Measurements from ENCODE around the gene ISM1.

Gene ISM1

GRCh38 chr20:13243826-13244376 lies 22.8 kb downstream of the ISM1 start:
- no peak overlapping the region for H3K14ac ChIP-seq (ENCODE audit: low read length in 2 of 2)
- 71% methylated on average over 2 of the region's 2 CpGs for WGBS

DNA sequence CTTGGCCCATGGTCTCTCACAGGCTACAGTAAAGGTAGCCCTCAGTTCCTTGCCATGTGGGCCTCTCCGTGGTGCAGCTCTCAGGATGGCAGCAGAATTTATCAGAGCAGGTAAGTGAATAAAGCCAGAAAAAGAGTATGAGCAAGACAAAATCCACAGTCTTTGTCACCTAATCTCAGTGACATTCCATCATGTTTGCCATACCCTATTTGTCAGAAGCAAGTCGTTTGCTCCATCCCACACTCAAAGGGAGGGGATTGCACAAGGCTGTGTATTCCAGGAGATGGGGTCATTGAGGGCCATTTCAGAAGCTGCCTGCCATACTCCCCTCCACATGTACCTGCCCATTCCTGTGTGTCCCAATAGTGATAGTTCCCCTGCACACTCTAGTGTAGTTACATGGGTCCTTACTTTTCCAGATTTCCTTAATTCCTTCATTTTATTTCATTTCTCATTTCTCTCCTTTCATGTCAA lies 24.2 kb downstream of the ISM1 start:
- Histone ChIP-seq H4K91ac (ENCODE audit: low read length) (no peak overlapping the region), H3K27me3 (ENCODE audit: control insufficient read depth in 1 of 2, insufficient read depth in 1 of 2, low read length in 2 of 2) (no peaks in the 10 kb centered on the region), H2BK12ac (ENCODE audit: low read length in 2 of 2) (no peak overlapping the region), H2BK15ac (ENCODE audit: low read depth, poor library complexity, severe bottlenecking) (no peak overlapping the region), H3K79me1 (replicated peaks; ENCODE audit: low read length, poor library complexity, severe bottlenecking) (no peaks in the 10 kb centered on the region), H3K9ac (ENCODE audit: low read length) (no peak overlapping the region), H3K4ac (ENCODE audit: low read depth in 1 of 2, low read length in 2 of 2) (no peak overlapping the region), H3K14ac (ENCODE audit: low read length in 2 of 2) (no peak overlapping the region), H3K36me3 (ENCODE audit: control insufficient read depth in 1 of 2, insufficient read depth in 2 of 2, low read depth in 1 of 2, low read length in 2 of 2) (peaks cover 0 to 4% of the 10 kb centered on the region in 2 experiments), H3K27ac (ENCODE audit: low read length, poor library complexity, severe bottlenecking) (no peak overlapping the region), H3K4me2 (ENCODE audit: low read length, poor library complexity, severe bottlenecking) (no peak overlapping the region), H3K9me3 (ENCODE audit: control insufficient read depth, low read length) (no peaks in the 10 kb centered on the region), H4K8ac (ENCODE audit: low read length) (no peak overlapping the region), H3K23ac (ENCODE audit: low read length in 2 of 2) (no peak overlapping the region), H2BK5ac (ENCODE audit: low read depth, low read length, poor library complexity, severe bottlenecking) (no peak overlapping the region), H3K4me3 (ENCODE audit: insufficient read depth in 1 of 2, low read depth in 1 of 2, low read length in 2 of 2) (no peak overlapping the region), H3K18ac (ENCODE audit: low read depth in 1 of 2, low read length in 2 of 2) (no peak overlapping the region), H3K4me1 (ENCODE audit: control insufficient read depth, insufficient read depth, low read depth, low read length) (peaks cover 5% of the 10 kb centered on the region), H2AFZ (ENCODE audit: low read depth, low read length) (no peak overlapping the region), H2AK5ac (ENCODE audit: low read length, severe bottlenecking) (peak overlapping the region; percentile 12), H2BK120ac (ENCODE audit: low read depth, low read length) (no peak overlapping the region)
- DNase-seq = no peak
- WGBS = 58% methylated on average over 1 of the region's 2 CpGs

More at GRCh38 chr20:13243826-13244376, 22.8 kb downstream of the ISM1 start:
- no peak overlapping the region for H4K91ac ChIP-seq (ENCODE audit: low read length)
- no peak for DNase-seq
- H2AK5ac ChIP-seq (ENCODE audit: low read length, severe bottlenecking) = no peak overlapping the region
- H3K27me3 ChIP-seq (ENCODE audit: control insufficient read depth in 1 of 2, insufficient read depth in 1 of 2, low read length in 2 of 2) = no peaks in the 10 kb centered on the region
- H3K4me3 ChIP-seq (ENCODE audit: insufficient read depth in 1 of 2, low read depth in 1 of 2, low read length in 2 of 2) = no peak overlapping the region
- H2BK12ac ChIP-seq (ENCODE audit: low read length in 2 of 2) = no peak overlapping the region
- peaks cover 5% of the 10 kb centered on the region for H3K4me1 ChIP-seq (ENCODE audit: control insufficient read depth, insufficient read depth, low read depth, low read length)
- no peak overlapping the region for H3K18ac ChIP-seq (ENCODE audit: low read depth in 1 of 2, low read length in 2 of 2)
- no peaks in the 10 kb centered on the region for H3K79me1 ChIP-seq (replicated peaks; ENCODE audit: low read length, poor library complexity, severe bottlenecking)
- H2BK15ac ChIP-seq (ENCODE audit: low read depth, poor library complexity, severe bottlenecking) = no peak overlapping the region
- no peak overlapping the region for H3K9ac ChIP-seq (ENCODE audit: low read length)
- H2BK120ac ChIP-seq (ENCODE audit: low read depth, low read length) = no peak overlapping the region
- no peak overlapping the region for H4K8ac ChIP-seq (ENCODE audit: low read length)
- no peak overlapping the region for H3K4ac ChIP-seq (ENCODE audit: low read depth in 1 of 2, low read length in 2 of 2)
- H2BK5ac ChIP-seq (ENCODE audit: low read depth, low read length, poor library complexity, severe bottlenecking) = no peak overlapping the region
- no peak overlapping the region for H2AFZ ChIP-seq (ENCODE audit: low read depth, low read length)
- peaks cover 0 to 4% of the 10 kb centered on the region in 2 experiments for H3K36me3 ChIP-seq (ENCODE audit: control insufficient read depth in 1 of 2, insufficient read depth in 2 of 2, low read depth in 1 of 2, low read length in 2 of 2)
- no peak overlapping the region for H3K23ac ChIP-seq (ENCODE audit: low read length in 2 of 2)
- no peak overlapping the region for H3K4me2 ChIP-seq (ENCODE audit: low read length, poor library complexity, severe bottlenecking)
- peak overlapping the region; percentile 55 for H3K27ac ChIP-seq (ENCODE audit: low read length, poor library complexity, severe bottlenecking)
- H3K9me3 ChIP-seq (ENCODE audit: control insufficient read depth, low read length) = no peaks in the 10 kb centered on the region

GRCh38 chr20:13249118-13249797 lies 28.2 kb downstream of the ISM1 start:
- Histone ChIP-seq H3K79me1 (replicated peaks; ENCODE audit: low read length, poor library complexity, severe bottlenecking) (no peaks in the 10 kb centered on the region), H3K36me3 (ENCODE audit: control insufficient read depth in 1 of 2, insufficient read depth in 2 of 2, low read depth in 1 of 2, low read length in 2 of 2) (peaks cover 0 to 4% of the 10 kb centered on the region in 2 experiments), H4K91ac (ENCODE audit: low read length) (no peak overlapping the region), H2AFZ (ENCODE audit: low read depth, low read length) (no peak overlapping the region), H3K14ac (ENCODE audit: low read length in 2 of 2) (no peak overlapping the region), H2AK5ac (ENCODE audit: low read length, severe bottlenecking) (no peak overlapping the region), H3K18ac (ENCODE audit: low read depth in 1 of 2, low read length in 2 of 2) (no peak overlapping the region), H3K9ac (ENCODE audit: low read length) (peak overlapping the region; percentile 54), H3K4ac (ENCODE audit: low read depth in 1 of 2, low read length in 2 of 2) (no peak overlapping the region), H4K8ac (ENCODE audit: low read length) (no peak overlapping the region), H3K23ac (ENCODE audit: low read length in 2 of 2) (no peak overlapping the region), H2BK5ac (ENCODE audit: low read depth, low read length, poor library complexity, severe bottlenecking) (no peak overlapping the region), H3K4me1 (ENCODE audit: control insufficient read depth, insufficient read depth, low read depth, low read length) (peaks cover 5% of the 10 kb centered on the region), H3K4me3 (ENCODE audit: insufficient read depth in 1 of 2, low read depth in 1 of 2, low read length in 2 of 2) (peak overlapping the region in 1 of 2 experiments; percentile 56), H2BK120ac (ENCODE audit: low read depth, low read length) (no peak overlapping the region), H2BK12ac (ENCODE audit: low read length in 2 of 2) (no peak overlapping the region), H3K27me3 (ENCODE audit: control insufficient read depth in 1 of 2, insufficient read depth in 1 of 2, low read length in 2 of 2) (no peaks in the 10 kb centered on the region), H3K27ac (ENCODE audit: low read length, poor library complexity, severe bottlenecking) (no peak overlapping the region), H3K4me2 (ENCODE audit: low read length, poor library complexity, severe bottlenecking) (no peak overlapping the region), H2BK15ac (ENCODE audit: low read depth, poor library complexity, severe bottlenecking) (no peak overlapping the region), H3K9me3 (ENCODE audit: control insufficient read depth, low read length) (no peaks in the 10 kb centered on the region)
- no peak for DNase-seq
- WGBS = 74% methylated on average over 11 of the region's 13 CpGs

- 62% methylated on average over 2 of the region's 4 CpGs for WGBS
These were observed 28.7 kb downstream of the ISM1 start for GRCh38 chr20:13249798-13250170.

More at GRCh38 chr20:13249798-13250170, 28.7 kb downstream of the ISM1 start:
- Histone ChIP-seq H3K4ac (ENCODE audit: low read depth in 1 of 2, low read length in 2 of 2) (no peak overlapping the region), H3K23ac (ENCODE audit: low read length in 2 of 2) (no peak overlapping the region), H3K9ac (ENCODE audit: low read length) (peak overlapping the region; percentile 54), H2BK12ac (ENCODE audit: low read length in 2 of 2) (no peak overlapping the region), H2AK5ac (ENCODE audit: low read length, severe bottlenecking) (no peak overlapping the region), H3K4me3 (ENCODE audit: insufficient read depth in 1 of 2, low read depth in 1 of 2, low read length in 2 of 2) (peak overlapping the region in 1 of 2 experiments; percentile 56), H2BK120ac (ENCODE audit: low read depth, low read length) (no peak overlapping the region), H4K8ac (ENCODE audit: low read length) (no peak overlapping the region), H4K91ac (ENCODE audit: low read length) (no peak overlapping the region), H3K18ac (ENCODE audit: low read depth in 1 of 2, low read length in 2 of 2) (no peak overlapping the region), H3K27me3 (ENCODE audit: control insufficient read depth in 1 of 2, insufficient read depth in 1 of 2, low read length in 2 of 2) (no peaks in the 10 kb centered on the region), H3K36me3 (ENCODE audit: control insufficient read depth in 1 of 2, insufficient read depth in 2 of 2, low read depth in 1 of 2, low read length in 2 of 2) (peaks cover 0 to 4% of the 10 kb centered on the region in 2 experiments), H3K79me1 (replicated peaks; ENCODE audit: low read length, poor library complexity, severe bottlenecking) (no peaks in the 10 kb centered on the region), H2BK15ac (ENCODE audit: low read depth, poor library complexity, severe bottlenecking) (no peak overlapping the region), H3K14ac (ENCODE audit: low read length in 2 of 2) (no peak overlapping the region), H2AFZ (ENCODE audit: low read depth, low read length) (no peak overlapping the region), H3K4me2 (ENCODE audit: low read length, poor library complexity, severe bottlenecking) (no peak overlapping the region), H3K9me3 (ENCODE audit: control insufficient read depth, low read length) (no peaks in the 10 kb centered on the region), H2BK5ac (ENCODE audit: low read depth, low read length, poor library complexity, severe bottlenecking) (no peak overlapping the region), H3K27ac (ENCODE audit: low read length, poor library complexity, severe bottlenecking) (no peak overlapping the region), H3K4me1 (ENCODE audit: control insufficient read depth, insufficient read depth, low read depth, low read length) (peaks cover 5% of the 10 kb centered on the region)
- DNase-seq = no peak
